Hepatocyte (in vitro differentiated cells): ENCODE measurements around the gene AUH.

Experiments used
- EZH2 ChIP-seq: fragments of 200-600 bp; sonication (generic); IDR thresholded peaks from 2 replicates; pipeline ENCODE4 v1.6.1; 2016; ENCODE audit warnings: antibody characterized with exemption, mild to moderate bottlenecking, borderline replicate concordance
- TF ChIP-seq, protein P1 (sequence below): fragments of 200-600 bp; sonication (generic); IDR thresholded peaks from 2 replicates; pipeline ENCODE4 v1.5.1; 2016; ENCODE audit warnings: antibody characterized with exemption, mild to moderate bottlenecking; ENCODE audit not compliant: poor library complexity

DNA sequence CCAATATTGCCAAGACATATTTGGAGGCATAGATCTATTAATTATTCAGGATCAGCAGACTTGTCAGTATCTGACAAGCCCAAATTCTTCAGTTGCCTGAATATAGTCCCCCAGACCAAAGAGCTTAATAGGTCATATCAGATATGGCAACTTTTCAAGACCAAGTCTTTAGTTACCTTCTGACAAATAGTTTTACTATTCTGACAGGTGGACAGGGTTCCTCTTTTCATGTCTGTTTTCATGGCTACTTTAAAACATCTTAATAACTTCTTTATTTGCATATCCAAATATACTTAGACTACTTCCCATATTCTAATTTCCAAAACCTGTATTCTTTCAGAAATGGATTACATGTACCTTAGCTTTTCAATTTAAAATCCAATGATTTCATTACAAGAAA lies 65.4 kb downstream of the AUH start:
- TF ChIP-seq, protein P1, sequence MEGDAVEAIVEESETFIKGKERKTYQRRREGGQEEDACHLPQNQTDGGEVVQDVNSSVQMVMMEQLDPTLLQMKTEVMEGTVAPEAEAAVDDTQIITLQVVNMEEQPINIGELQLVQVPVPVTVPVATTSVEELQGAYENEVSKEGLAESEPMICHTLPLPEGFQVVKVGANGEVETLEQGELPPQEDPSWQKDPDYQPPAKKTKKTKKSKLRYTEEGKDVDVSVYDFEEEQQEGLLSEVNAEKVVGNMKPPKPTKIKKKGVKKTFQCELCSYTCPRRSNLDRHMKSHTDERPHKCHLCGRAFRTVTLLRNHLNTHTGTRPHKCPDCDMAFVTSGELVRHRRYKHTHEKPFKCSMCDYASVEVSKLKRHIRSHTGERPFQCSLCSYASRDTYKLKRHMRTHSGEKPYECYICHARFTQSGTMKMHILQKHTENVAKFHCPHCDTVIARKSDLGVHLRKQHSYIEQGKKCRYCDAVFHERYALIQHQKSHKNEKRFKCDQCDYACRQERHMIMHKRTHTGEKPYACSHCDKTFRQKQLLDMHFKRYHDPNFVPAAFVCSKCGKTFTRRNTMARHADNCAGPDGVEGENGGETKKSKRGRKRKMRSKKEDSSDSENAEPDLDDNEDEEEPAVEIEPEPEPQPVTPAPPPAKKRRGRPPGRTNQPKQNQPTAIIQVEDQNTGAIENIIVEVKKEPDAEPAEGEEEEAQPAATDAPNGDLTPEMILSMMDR = no peak
- no peak for TF ChIP-seq EZH2
